GM12875 (cell line): ENCODE results near the gene IL17F.

Experiments
- H3K4me3 ChIP-seq: one replicate; pipeline ENCODE4 v1.5.1; 2011; ENCODE audit warnings: low read depth, low read length, control low read depth
- TF ChIP-seq, protein P1 (sequence below): IDR thresholded peaks from 2 replicates; pipeline ENCODE4 v1.5.1; 2011; ENCODE audit warnings: low read depth, mild to moderate bottlenecking, control low read depth, inconsistent platforms, low read length, moderate library complexity, borderline replicate concordance; ENCODE audit not compliant: insufficient read depth

Gene IL17F

DNA sequence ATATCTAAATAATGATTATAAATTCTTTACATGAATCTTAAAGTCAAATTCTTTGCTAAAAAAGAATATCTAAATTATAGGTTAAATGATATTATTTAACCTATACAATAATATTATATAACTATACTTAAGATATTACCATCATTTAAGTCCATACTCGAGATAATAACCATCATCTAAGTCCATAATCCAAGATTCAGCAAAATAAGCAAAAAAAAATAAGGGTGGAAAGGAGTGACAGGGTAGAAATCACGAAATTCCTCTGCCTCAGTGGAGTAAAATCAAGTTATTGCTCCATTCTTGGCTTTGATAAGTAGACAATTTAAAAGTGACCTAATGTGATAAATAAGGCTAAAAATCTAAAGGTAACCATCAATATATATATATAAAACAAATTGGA, 48.4 kb downstream of the IL17F start:
- no peak overlapping the region for H3K4me3 ChIP-seq
- TF ChIP-seq, protein P1, sequence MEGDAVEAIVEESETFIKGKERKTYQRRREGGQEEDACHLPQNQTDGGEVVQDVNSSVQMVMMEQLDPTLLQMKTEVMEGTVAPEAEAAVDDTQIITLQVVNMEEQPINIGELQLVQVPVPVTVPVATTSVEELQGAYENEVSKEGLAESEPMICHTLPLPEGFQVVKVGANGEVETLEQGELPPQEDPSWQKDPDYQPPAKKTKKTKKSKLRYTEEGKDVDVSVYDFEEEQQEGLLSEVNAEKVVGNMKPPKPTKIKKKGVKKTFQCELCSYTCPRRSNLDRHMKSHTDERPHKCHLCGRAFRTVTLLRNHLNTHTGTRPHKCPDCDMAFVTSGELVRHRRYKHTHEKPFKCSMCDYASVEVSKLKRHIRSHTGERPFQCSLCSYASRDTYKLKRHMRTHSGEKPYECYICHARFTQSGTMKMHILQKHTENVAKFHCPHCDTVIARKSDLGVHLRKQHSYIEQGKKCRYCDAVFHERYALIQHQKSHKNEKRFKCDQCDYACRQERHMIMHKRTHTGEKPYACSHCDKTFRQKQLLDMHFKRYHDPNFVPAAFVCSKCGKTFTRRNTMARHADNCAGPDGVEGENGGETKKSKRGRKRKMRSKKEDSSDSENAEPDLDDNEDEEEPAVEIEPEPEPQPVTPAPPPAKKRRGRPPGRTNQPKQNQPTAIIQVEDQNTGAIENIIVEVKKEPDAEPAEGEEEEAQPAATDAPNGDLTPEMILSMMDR, result no peak

- TF ChIP-seq, protein P1, result no peak
- no peak overlapping the region for H3K4me3 ChIP-seq
These were observed 52.5 kb downstream of the IL17F start for GRCh38 chr6:52191824-52192223.

DNA sequence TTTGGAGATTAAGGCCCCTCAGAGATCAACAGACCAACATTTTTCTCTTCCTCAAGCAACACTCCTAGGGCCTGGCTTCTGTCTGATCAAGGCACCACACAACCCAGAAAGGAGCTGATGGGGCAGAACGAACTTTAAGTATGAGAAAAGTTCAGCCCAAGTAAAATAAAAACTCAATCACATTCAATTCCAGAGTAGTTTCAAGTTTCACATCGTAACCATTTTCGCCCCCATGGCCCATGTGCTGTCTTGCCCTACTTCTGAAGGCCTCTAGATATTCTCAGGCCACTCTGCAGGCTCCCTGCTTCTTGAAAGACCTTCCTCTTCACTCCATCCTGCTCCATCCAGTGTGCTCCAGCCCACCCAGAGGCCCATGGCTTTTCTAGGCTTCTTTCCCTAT, 53.9 kb downstream of the IL17F start:
- no peak overlapping the region for H3K4me3 ChIP-seq
- TF ChIP-seq, protein P1, result no peak

DNA sequence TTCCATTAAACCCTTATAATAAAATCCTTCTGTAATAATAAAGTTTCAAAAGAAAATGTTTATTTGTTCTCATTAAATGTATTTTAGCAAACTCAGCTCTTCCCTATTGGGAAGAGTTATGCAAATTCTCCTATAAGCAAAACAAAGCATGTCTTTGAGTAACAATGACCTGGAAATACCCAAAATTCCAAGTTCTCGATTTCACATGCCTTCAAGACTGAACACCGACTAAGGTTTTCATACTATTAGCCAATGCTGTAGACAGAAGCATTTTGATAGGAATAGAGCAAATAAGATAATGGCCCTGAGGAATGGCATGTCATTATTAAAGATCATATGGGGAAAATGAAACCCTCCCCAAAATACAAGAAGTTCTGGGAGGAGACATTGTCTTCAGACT, 54.3 kb downstream of the IL17F start:
- H3K4me3 ChIP-seq, result no peak overlapping the region
- TF ChIP-seq, protein P1, result no peak

- no peak overlapping the region for H3K4me3 ChIP-seq
- TF ChIP-seq, protein P1, result no peak
These were observed 57.2 kb downstream of the IL17F start for GRCh38 chr6:52187098-52187497.
